ENCODE data around the gene NCOA1.
"Not testable (repeated sequence)": the region's sequence is repeated elsewhere in the genome, so short reads cannot be mapped to it uniquely, and the experiment has no call there.

The NCOA1 gene

GRCh38 chr2:24478243-24478642 is 12.8 kb upstream of the NCOA1 start:
- intact Hi-C loops (cut with DNase I; ENCODE audit: low total_unique reads) = no loop called here
- H3K4me3 ChIP-seq = no peak overlapping the region
- DNase-seq = no peak

GRCh38 chr2:24480245-24480644 is 10.8 kb upstream of the NCOA1 start:
- Histone ChIP-seq H3K27ac (no peak overlapping the region), H3K9me3 (no peaks in the 10 kb centered on the region), H3K4me1 (no peaks in the 10 kb centered on the region), H3K4me3 (no peak overlapping the region), H3K36me3 (no peaks in the 10 kb centered on the region), H3K27me3 (peaks cover 0 to 3% of the 10 kb centered on the region in 2 donors)
- no peak for TF ChIP-seq CTCF (IDR thresholded peaks at IDR 0.05)
- intact Hi-C loops (cut with DNase I; ENCODE audit: low total_unique reads) = no loop called here
- DNase-seq = no peak

More at GRCh38 chr2:24478243-24478642, 12.8 kb upstream of the NCOA1 start:
- no peaks in the 10 kb centered on the region for H3K9me3 ChIP-seq
- no peak overlapping the region for H3K27ac ChIP-seq
- H3K4me1 ChIP-seq = no peaks in the 10 kb centered on the region
- no peaks in the 10 kb centered on the region for H3K36me3 ChIP-seq
- TF ChIP-seq CTCF (IDR thresholded peaks at IDR 0.05) = no peak
- H3K27me3 ChIP-seq = no peaks in the 10 kb centered on the region

DNA sequence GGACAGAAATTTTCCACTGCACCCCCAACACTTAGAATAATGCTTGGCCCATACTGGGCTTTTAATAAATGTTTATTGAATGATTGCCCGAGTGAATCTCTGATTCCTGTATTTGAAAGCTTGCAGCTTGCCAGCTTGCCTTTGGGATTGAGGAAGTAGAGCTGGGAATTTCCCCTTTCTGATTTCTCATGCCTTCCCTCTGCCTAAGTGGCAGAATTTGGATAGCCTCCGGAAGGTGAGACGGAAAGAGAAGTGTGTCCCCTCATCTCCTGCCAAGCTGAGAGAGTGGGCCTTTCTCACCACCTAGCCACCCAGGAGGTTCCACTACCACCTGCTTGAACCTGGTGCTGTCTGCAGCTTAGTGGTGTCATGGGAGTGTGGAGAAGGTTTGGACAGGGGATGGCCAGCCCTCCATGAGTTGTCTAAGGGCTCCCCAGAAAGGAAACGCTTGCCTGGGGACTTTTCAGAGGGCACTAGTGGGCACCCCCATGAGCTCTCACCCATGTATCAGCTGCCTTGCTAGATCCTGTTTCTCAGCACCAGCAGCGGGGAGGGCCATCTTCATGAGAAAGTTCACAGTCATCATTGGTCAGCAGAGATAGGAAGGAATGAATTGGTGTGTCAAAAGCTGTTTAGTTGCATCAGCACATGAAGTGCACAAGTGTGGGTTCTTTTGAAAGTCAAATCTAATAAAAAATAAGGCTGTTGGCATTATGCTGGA is 8.6 kb upstream of the NCOA1 start:
- H3K27me3 ChIP-seq = peaks cover 0 to 3% of the 10 kb centered on the region in 2 donors
- no peak overlapping the region for H3K4me3 ChIP-seq
- no peak for TF ChIP-seq CTCF (IDR thresholded peaks at IDR 0.05)
- intact Hi-C loops (cut with DNase I; ENCODE audit: low total_unique reads) = no loop called here
- H3K36me3 ChIP-seq = no peaks in the 10 kb centered on the region
- no peaks in the 10 kb centered on the region for H3K9me3 ChIP-seq
- H3K4me1 ChIP-seq = no peaks in the 10 kb centered on the region
- no peak for DNase-seq
- no peak overlapping the region for H3K27ac ChIP-seq

DNA sequence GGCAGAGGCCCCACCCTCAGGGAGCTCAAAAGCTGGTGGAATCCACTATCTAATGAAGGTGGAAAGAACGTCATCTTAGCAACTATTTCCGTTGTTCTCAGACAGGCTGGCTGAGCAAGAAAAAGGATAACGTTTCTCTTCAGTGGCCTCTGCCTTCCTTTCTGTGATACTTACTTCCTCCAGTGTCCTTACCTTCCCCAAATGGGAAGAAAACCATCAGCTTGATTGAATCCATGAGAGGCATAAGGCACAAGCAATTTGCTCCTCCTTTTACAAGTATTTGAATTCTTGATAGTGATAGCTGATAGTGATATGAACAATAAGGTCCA is 8.1 kb upstream of the NCOA1 start:
- no peak for DNase-seq
- Histone ChIP-seq H3K27me3 (peaks cover 0 to 3% of the 10 kb centered on the region in 2 donors), H3K4me1 (no peaks in the 10 kb centered on the region), H3K9me3 (no peaks in the 10 kb centered on the region), H3K36me3 (no peaks in the 10 kb centered on the region), H3K27ac (no peak overlapping the region), H3K4me3 (no peak overlapping the region)
- no peak for TF ChIP-seq CTCF (IDR thresholded peaks at IDR 0.05)
- intact Hi-C loops (cut with DNase I; ENCODE audit: low total_unique reads) = no loop called here

DNA sequence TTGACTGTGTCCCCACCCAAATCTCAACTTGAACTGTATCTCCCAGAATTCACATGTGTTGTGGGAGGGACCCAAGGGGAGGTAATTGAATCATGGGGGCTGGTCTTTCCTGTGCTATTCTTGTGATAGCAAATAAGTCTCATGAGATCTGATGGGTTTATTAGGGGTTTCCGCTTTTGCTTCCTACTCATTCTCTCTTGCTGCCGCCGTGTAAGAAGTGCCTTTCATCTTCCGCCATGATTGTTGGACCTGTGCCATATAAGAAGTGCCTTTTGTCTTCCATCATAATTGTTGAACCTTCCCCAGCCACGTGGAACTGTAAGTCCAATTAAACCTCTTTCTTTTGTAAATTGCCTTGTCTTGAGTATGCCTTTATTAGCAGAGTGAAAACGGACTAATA is 6.4 kb upstream of the NCOA1 start:
- intact Hi-C loops (cut with DNase I; ENCODE audit: low total_unique reads); H3K27ac ChIP-seq; H3K4me1 ChIP-seq; DNase-seq; H3K4me3 ChIP-seq; H3K36me3 ChIP-seq; H3K9me3 ChIP-seq; H3K27me3 ChIP-seq: not testable (repeated sequence)

DNA sequence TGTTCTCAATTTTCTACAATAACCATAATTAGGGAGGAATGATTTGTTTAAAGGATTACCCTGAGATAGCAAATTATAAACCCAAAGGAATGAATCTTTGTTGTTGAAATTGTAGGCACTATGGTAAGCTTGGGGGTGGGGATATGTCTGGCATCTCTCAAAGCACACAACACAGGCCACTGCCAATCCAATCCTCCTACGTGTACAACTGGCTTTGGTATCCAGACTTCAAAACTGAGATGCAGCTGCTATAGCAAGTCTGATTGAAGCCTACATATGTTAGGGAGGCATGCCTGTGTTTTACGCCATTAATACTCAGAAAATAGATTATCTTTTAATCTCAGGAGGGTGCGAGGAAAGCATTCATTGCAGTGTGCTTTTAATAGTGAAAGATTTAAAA is 5.9 kb upstream of the NCOA1 start:
- Histone ChIP-seq H3K4me1 (peaks cover 0 to 7% (median 3%) of the 10 kb centered on the region in 4 donors), H3K27me3 (peaks cover 0 to 3% of the 10 kb centered on the region in 2 donors), H3K9me3 (no peaks in the 10 kb centered on the region), H3K36me3 (no peaks in the 10 kb centered on the region), H3K27ac (no peak overlapping the region), H3K4me3 (no peak overlapping the region)
- intact Hi-C loops (cut with DNase I; ENCODE audit: low total_unique reads) = no loop called here
- DNase-seq = no peak
- no peak for TF ChIP-seq CTCF (IDR thresholded peaks at IDR 0.05)

Data from tibial artery (tissue), 4 donors.